GM12891 (cell line): Measurements from ENCODE around the gene COG5.

Source experiments
- DNase-seq: peaks from one replicate; pipeline ENCODE4 v3.0.0; 2011; ENCODE audit warnings: low spot score; ENCODE audit not compliant: insufficient read length
- FAIRE-seq: peaks from 2 replicates; lab custom pipeline; 2011; peaks lifted over from hg19 to GRCh38; lab: Jason Lieb, UNC
- PAX5 ChIP-seq: IDR thresholded peaks from 2 replicates; pipeline ENCODE4 v1.6.1; 2011; ENCODE audit warnings: low read length, moderate library complexity, mild to moderate bottlenecking; ENCODE audit not compliant: insufficient read depth, severe bottlenecking
- POLR2A ChIP-seq: IDR thresholded peaks from 2 replicates; pipeline ENCODE4 v1.6.1; 2011; ENCODE audit warnings: low read depth, low read length, control low read depth
- POLR2AphosphoS5 ChIP-seq: IDR thresholded peaks from 2 replicates; pipeline ENCODE4 v1.6.1; 2011; ENCODE audit warnings: low read depth, low read length, control low read depth
- POU2F2 ChIP-seq: IDR thresholded peaks from 2 replicates; pipeline ENCODE4 v1.6.1; 2011; ENCODE audit warnings: low read depth, mild to moderate bottlenecking, control low read depth, low read length, moderate library complexity
- SPI1 ChIP-seq: IDR thresholded peaks from 2 replicates; pipeline ENCODE4 v1.6.1; 2011; ENCODE audit warnings: low read depth, low read length, control low read depth
- TAF1 ChIP-seq: IDR thresholded peaks from 2 replicates; pipeline ENCODE4 v1.6.1; 2011; ENCODE audit warnings: low read depth, low read length, control low read depth

COG5 gene

DNA sequence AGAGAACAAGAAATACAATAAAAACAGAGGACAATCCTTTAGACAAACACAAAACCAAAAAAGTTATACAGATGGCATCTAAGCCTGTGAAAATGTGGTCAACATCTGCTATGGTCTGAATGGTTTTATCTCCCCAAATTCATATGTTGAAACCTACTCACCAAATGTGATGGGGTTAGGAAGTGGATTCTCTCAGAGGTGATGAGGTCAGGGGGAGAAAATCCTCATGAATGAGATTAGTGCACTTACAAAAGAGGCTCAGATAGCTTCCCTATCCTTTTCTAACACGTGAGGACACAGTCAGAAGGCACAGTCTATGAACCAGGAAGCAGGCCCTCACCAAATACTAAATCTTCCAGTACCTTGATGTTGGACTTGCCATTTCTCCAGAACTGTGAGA, 241.7 kb downstream of the COG5 start:
- TF ChIP-seq PAX5: no peak
- no peak for TF ChIP-seq TAF1
- TF ChIP-seq POU2F2: no peak
- TF ChIP-seq POLR2AphosphoS5: no peak
- TF ChIP-seq POLR2A: no peak
- no peak for TF ChIP-seq SPI1
- FAIRE-seq: no peak

DNA sequence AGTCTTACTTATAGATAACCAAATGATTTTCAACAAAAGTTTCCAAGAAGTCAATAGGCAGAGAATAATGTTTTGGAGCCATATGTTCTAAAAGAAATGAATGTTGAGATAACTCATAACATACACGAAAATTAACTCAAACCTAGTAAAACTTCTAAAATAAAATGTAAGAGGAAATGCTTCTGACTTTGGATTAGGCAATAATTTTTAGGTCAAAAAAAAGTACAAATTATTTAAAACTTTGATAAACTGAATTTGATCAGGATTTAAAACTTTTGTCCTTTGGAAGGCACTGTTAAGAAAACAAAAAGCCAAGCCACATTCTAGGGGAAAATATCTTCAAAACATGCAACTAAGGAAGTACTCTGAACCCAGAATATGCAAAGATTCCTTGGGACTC, 242.1 kb downstream of the COG5 start:
- TF ChIP-seq POLR2A (no peak), PAX5 (no peak), SPI1 (no peak)
- no peak for FAIRE-seq
- no peak for DNase-seq

More for the DNA sequence above, 241.7 kb downstream of the COG5 start:
- no peak for DNase-seq

DNA sequence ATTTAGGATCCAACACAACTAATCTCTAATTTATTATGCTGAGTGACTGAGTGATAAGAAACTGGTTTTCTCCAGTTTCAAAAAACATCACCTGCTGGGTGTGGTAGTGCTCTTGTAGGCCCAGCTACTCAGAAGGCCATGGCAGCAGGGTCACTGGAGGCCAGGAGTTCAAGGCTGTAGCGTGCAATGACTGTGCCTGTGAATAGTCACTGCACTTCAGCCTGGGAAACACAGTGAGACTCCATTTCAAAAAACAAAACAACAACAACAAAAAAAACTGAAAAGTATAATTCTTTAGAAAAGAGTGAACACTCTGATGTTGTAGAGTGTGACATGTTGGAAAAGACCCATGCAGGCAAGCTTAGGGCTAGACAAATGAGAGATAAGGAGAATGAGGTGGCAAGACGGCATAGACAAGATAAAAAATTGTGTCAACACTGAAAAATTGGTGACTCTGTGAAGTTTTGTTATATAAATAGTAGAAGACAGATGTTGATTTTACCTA, 243.9 kb downstream of the COG5 start:
- DNase-seq (no peak), FAIRE-seq (no peak)
- TF ChIP-seq POLR2AphosphoS5: no peak
- TF ChIP-seq POU2F2: no peak
- no peak for TF ChIP-seq PAX5
- no peak for TF ChIP-seq TAF1
- no peak for TF ChIP-seq POLR2A
- no peak for TF ChIP-seq SPI1

DNA sequence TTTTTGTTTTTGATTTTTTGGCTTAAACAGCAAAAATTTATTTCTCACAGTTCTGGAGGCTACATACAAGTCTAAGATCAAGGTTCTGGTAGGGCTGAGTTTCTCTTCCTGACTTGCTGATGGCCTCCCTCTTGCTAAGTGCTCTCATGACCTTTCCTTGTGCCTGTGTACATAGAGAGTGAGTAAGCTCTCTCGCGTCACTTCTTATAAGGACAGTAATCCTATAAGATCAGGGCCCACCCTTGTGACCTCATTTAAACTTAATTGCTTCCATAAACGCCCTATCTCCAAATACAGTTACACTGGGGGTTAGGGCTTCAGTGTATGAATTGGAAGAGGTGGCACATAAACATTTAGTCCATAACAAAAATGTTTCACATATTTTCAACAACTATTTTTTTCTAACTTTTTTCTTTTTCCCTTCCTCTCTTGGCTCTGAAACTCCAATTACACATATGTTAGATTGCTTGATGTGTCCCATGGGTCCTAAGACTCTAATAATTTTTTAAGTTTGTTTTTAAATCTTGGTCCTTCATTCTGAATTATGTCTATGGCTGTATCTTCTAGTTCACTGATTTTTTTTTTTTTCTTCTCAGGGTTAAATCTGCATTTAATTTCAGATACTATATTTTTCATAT, 245.1 kb downstream of the COG5 start:
- DNase-seq: no peak
- TF ChIP-seq POU2F2: no peak
- TF ChIP-seq POLR2AphosphoS5: no peak
- no peak for FAIRE-seq

DNA sequence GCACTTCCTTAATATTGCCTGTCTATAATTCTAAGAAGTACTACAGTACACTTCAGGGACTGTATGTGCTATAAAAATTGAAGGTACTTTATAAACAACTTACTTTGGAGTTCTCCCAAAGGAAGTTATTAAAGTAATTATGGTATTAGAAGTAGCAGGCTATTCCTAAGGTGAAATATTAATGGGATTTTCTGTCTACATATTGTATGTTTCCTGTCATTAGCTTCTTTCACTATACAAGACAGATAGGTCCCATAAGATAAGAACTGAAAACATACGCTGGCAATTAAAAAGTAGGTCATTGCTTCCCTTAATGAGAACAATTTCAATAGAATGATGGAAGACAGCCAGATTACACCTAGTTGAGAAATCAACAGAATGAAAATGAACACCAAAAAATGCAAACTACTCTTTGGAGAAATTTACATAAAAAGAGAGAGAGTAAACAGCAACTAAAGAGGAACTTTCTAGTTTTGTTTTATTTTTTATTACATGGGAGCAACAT, 248.0 kb downstream of the COG5 start:
- FAIRE-seq: no peak
- TF ChIP-seq POLR2AphosphoS5 (no peak), TAF1 (no peak), SPI1 (peak; percentile 21; the same call in 1 of the 2 replicates)
- no peak for DNase-seq

DNA sequence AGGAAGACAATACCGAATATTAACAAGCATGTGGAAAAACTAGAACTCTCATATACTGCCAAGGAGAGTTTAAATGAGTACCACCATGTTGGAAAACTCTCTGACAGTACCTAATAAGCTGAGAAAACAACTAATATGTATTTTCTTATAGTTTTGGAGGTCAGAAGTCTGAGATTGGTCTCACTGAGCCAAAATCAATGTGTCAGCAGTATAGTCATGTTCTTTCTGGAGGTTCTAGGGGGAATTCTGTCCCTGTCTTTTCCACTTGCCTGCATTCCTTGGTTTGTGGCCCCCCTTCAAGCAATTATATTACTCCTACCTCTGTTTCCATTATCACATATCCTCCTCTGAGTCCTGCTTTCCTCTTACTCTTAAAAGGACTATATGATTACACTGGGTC, 250.4 kb downstream of the COG5 start:
- FAIRE-seq: no peak
- no peak for DNase-seq
- TF ChIP-seq SPI1 (no peak), POLR2A (no peak), PAX5 (no peak), TAF1 (no peak), POU2F2 (no peak), POLR2AphosphoS5 (no peak)

DNA sequence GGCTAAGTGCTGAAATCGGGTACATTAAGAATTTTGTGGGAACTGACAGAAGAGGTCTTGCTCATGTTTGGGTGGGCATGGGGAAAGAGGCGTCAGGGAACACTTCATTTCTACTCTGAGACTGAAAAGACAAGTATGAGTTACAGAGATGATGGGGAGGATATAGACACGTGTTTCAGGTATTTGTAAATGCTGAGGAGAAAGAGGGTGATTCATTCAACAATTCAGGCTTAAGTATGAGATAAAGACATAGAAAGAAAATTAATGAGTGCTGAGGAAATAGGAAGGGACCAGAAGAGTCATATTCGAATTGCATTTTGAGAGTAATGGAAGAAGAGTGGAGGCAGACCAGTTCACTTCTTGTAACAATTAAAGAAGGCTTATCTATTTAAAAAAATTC, 251.3 kb downstream of the COG5 start:
- DNase-seq: no peak
- TF ChIP-seq PAX5 (no peak), POLR2AphosphoS5 (no peak), TAF1 (no peak), POU2F2 (no peak), SPI1 (no peak), POLR2A (no peak)
- no peak for FAIRE-seq

DNA sequence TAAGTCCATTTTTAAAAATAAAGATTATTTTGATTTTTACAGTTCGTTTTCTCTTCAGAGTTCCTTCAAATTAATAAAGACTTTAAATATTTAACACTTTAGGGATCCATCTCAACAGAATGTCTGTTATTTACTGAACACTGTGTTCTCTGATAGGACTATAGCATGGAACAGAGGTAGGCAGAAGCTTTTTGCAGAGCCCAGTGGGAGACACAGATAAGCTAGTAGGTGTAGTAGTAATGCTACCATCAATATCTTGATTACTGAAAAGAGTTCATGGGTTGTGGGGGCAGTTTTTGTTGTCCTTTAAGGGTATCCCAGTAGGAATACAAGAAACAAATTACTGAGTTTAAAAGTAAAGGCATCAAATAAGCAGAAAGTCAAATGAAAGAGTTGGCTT, 254.4 kb downstream of the COG5 start:
- no peak for FAIRE-seq
- DNase-seq: no peak
- TF ChIP-seq POLR2AphosphoS5 (no peak), TAF1 (no peak), POU2F2 (no peak), PAX5 (no peak), POLR2A (no peak), SPI1 (no peak)

DNA sequence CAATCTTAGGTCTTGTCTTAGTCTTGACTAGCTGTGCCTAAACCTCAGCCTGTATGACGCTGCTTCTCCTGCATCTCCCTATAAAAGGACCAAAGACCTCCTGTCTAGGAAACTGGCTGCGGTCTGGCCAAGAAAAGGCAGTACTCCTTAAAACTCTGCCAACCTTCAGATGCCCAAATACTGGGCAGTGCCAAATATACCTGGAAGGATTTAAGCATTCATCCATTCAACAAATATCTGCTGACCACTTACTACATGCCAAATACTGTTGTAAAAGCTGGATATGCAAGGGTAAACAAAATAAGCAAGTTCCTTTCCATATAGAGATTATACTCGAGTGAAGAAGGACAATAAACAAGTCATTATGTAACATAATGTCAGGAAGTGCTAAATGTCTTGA, 259.1 kb downstream of the COG5 start:
- no peak for TF ChIP-seq TAF1
- TF ChIP-seq POLR2AphosphoS5: no peak
- TF ChIP-seq POU2F2: no peak
- no peak for TF ChIP-seq SPI1
- FAIRE-seq (no peak), DNase-seq (no peak)

DNA sequence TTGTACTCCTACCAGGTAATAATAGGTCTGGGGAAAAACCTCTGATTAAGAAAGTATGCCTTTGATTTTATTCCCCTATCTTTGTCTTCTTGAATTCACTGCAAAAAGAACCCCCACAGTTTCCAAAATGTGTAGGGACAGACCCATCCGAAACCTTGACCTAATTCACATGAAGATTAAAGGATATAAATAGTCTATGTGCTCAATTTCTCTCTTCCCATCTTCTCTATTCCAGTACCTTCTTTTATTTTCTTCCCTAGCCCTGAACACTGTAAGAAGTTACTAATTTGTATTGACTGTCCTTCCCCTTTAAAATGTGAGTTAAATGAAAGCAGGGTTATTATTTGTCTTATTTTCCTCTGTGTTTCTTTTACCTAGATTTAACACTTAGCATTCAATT, 259.7 kb downstream of the COG5 start:
- DNase-seq: no peak
- no peak for FAIRE-seq
- no peak for TF ChIP-seq SPI1
- TF ChIP-seq POU2F2: no peak
- TF ChIP-seq POLR2A: no peak
- no peak for TF ChIP-seq POLR2AphosphoS5
- TF ChIP-seq TAF1: no peak
- TF ChIP-seq PAX5: no peak
